Vagina (tissue), 2 donors: ENCODE measurements around the gene FBL.

ENCODE experiments used
- CTCF ChIP-seq, 3 experiments: fragments of 450-650 bp in 2 of 3; fragments of 200-600 bp in 1 of 3; sonication (generic) in 1 of 3; IDR thresholded peaks; one replicate each; pipeline ENCODE4 v1.5.1; 2017 to 2019; ENCODE audit warnings: antibody characterized with exemption in 3 of 3, mild to moderate bottlenecking in 2 of 3, moderate library complexity in 2 of 3
- POLR2A ChIP-seq, 2 donors: fragments of 450-650 bp; IDR thresholded peaks; one replicate each; pipeline ENCODE4 v1.6.1; 2017; ENCODE audit warnings: antibody characterized with exemption in 2 of 2, mild to moderate bottlenecking in 2 of 2, moderate library complexity in 2 of 2
- POLR2AphosphoS5 ChIP-seq, 2 donors: sonication (generic); formaldehyde crosslinking; IDR thresholded peaks; one replicate each; pipeline ENCODE4 v1.9.0; 2017; ENCODE audit warnings: antibody characterized with exemption in 2 of 2, mild to moderate bottlenecking in 2 of 2, low read depth in 1 of 2; ENCODE audit not compliant: insufficient read depth in 1 of 2

GRCh38 chr19:39833160-39833463, 13.1 kb downstream of the FBL start:
- TF ChIP-seq CTCF (IDR thresholded peaks at IDR 0.05) = no peak
- no peak for TF ChIP-seq POLR2A (IDR thresholded peaks at IDR 0.05)
- no peak for TF ChIP-seq POLR2AphosphoS5 (IDR thresholded peaks at IDR 0.05; ENCODE audit: insufficient read depth in 1 of 2, low read depth in 1 of 2)
